Activated gamma-delta T cell (primary cell): ENCODE measurements around the gene TMEM86B.
"Not testable (repeated sequence)": the region's sequence is repeated elsewhere in the genome, so short reads cannot be mapped to it uniquely, and the experiment has no call there.

ENCODE experiments used
- DNase-seq: peaks from one replicate; lab custom pipeline; 2025; lab: John Stamatoyannopoulos, UW

TMEM86B gene

GRCh38 chr19:55241935-55242464, 13.4 kb upstream of the TMEM86B start:
- DNase-seq = no peak

GRCh38 chr19:55241143-55241934, 12.8 kb upstream of the TMEM86B start:
- DNase-seq = no peak

- DNase-seq = no peak
Observed at GRCh38 chr19:55240713-55241020, 12.1 kb upstream of the TMEM86B start.

GRCh38 chr19:55239004-55239403, 10.4 kb upstream of the TMEM86B start:
- no peak for DNase-seq

- DNase-seq = no peak
Observed at GRCh38 chr19:55238030-55238429, 9.5 kb upstream of the TMEM86B start.

- no peak for DNase-seq
Observed at GRCh38 chr19:55232986-55233385, 4.4 kb upstream of the TMEM86B start.

- DNase-seq = no peak
Observed at GRCh38 chr19:55232286-55232602, 3.7 kb upstream of the TMEM86B start.

GRCh38 chr19:55231391-55232285, 3.1 kb upstream of the TMEM86B start:
- DNase-seq = no peak

GRCh38 chr19:55230780-55231179, 2.2 kb upstream of the TMEM86B start:
- no peak for DNase-seq

- DNase-seq = no peak
Observed at GRCh38 chr19:55230329-55230728, 1.8 kb upstream of the TMEM86B start.

GRCh38 chr19:55229789-55230182, 1.2 kb upstream of the TMEM86B start:
- no peak for DNase-seq

GRCh38 chr19:55229145-55229788, 704 bp upstream of the TMEM86B start:
- no peak for DNase-seq

- DNase-seq = no peak
Observed at GRCh38 chr19:55228015-55228391, 560 bp downstream of the TMEM86B start.

GRCh38 chr19:55227241-55228014, 1.1 kb downstream of the TMEM86B start:
- no peak for DNase-seq

- no peak for DNase-seq
Observed at GRCh38 chr19:55226788-55227187, 1.8 kb downstream of the TMEM86B start.

- DNase-seq = no peak
Observed at GRCh38 chr19:55226273-55226672, 2.3 kb downstream of the TMEM86B start.

GRCh38 chr19:55225415-55225958, 3.1 kb downstream of the TMEM86B start:
- DNase-seq = no peak

GRCh38 chr19:55224679-55225414, 3.7 kb downstream of the TMEM86B start:
- not testable (repeated sequence) for DNase-seq

- DNase-seq = no peak
Observed at GRCh38 chr19:55224038-55224665, 4.4 kb downstream of the TMEM86B start.

- DNase-seq = no peak
Observed at GRCh38 chr19:55223291-55224037, 5.1 kb downstream of the TMEM86B start.
